GM13976 (cell line): Measurements from ENCODE around the gene KRT79.
"Not testable (repeated sequence)": the region's sequence is repeated elsewhere in the genome, so short reads cannot be mapped to it uniquely, and the experiment has no call there.

ENCODE experiments used
- DNase-seq: peaks from one replicate; pipeline ENCODE4 v3.0.0; 2012; ENCODE audit warnings: low spot score
- in situ Hi-C: fragments of 300-500 bp; cut with MboI; formaldehyde crosslinking; loops from one replicate; pipeline ENCODE4 v1.12.0; 2022; ENCODE audit warnings: low sequenced_read_pairs, mixed read lengths, inconsistent platforms; ENCODE audit not compliant: unreplicated experiment
- TF ChIP-seq, protein P1 (sequence below): IDR thresholded peaks from 2 replicates; pipeline ENCODE4 v1.5.1; 2012; ENCODE audit warnings: borderline replicate concordance, mild to moderate bottlenecking; ENCODE audit not compliant: insufficient read depth; ENCODE audit errors: extremely low read depth, missing control alignments, control extremely low read depth

Gene KRT79

DNA sequence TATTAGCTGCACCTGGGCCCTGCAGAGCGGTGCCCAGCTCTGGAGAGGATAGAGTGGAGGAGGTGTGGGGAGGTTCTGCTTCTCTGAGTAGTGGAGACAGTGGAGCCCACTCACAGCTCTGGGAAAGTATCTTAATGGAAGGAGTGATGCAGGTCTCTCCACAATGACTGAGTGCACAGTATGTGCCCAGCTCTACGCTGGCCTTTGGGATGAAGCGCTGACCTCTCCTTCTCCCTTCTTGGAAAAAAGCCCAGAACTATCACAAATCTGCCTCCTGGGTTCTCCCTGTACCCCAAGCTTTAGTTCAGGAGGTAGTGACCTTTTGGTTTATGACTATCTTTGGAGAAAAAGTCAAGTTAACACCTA is 37.7 kb downstream of the KRT79 start:
- DNase-seq, result no peak
- in situ Hi-C loops, result no loop called here

DNA sequence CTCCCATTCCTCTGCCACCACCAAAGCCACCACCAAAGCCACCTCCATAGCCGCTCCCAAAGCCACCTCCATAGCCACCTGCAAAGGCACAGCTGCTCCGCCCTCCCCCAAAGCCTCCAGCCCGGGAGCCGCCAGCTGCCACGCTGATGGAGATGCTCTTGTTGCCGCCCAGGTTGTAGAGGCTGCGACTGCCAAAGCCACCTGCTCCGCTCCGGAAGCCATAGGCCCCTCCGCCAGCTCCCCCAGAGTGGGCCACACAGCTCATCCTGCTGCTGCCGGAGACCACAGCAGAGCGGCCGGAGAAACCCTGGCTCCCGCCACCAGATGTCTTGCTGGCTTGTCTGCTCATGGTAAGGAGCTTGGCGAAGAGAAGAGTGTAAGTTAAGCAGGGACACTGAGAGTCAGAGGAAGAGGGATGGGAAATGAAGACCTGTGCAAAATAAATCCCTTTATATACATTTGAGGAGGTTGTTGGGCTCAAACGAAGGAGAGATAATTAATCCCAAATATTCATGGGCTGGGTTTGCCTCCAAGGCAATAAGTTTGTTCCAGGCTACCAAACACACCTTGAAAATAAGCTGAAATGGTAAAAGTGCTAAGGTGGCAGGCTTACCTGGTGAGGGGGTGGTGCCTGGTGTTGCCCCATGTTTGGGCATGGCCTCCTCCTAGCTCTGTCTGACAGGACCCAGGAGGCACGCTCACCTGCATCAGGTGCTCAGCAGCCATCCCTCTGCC is 38.2 kb downstream of the KRT79 start, which contains the start of gene KRT3:
TSS of gene KRT3 (minus strand) at position 424 of the 735 bp plus-strand sequence. CDS start at position 349, 75 bp downstream.
- no peak for DNase-seq
- in situ Hi-C loops, result no loop called here
- TF ChIP-seq, protein P1, sequence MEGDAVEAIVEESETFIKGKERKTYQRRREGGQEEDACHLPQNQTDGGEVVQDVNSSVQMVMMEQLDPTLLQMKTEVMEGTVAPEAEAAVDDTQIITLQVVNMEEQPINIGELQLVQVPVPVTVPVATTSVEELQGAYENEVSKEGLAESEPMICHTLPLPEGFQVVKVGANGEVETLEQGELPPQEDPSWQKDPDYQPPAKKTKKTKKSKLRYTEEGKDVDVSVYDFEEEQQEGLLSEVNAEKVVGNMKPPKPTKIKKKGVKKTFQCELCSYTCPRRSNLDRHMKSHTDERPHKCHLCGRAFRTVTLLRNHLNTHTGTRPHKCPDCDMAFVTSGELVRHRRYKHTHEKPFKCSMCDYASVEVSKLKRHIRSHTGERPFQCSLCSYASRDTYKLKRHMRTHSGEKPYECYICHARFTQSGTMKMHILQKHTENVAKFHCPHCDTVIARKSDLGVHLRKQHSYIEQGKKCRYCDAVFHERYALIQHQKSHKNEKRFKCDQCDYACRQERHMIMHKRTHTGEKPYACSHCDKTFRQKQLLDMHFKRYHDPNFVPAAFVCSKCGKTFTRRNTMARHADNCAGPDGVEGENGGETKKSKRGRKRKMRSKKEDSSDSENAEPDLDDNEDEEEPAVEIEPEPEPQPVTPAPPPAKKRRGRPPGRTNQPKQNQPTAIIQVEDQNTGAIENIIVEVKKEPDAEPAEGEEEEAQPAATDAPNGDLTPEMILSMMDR, result no peak

More for the DNA sequence above, 37.7 kb downstream of the KRT79 start:
- TF ChIP-seq, protein P1, result no peak

DNA sequence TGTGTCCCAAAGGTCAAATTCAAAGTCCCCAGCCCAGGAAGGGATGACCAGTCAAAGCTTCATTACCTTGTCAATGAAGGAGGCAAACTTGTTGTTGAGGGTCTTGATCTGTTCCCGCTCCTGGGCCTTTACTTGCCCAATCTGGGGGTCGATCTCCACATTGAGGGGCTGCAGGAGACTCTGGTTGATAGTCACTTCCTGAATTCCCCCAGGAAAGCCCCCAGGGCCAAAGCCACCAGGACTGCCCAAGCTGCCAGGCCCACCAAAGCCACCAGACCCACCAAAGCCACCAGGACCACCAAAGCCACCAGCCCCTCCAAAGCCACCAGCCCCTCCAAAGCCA is 38.8 kb downstream of the KRT79 start:
- in situ Hi-C loops, result not testable (repeated sequence)

DNA sequence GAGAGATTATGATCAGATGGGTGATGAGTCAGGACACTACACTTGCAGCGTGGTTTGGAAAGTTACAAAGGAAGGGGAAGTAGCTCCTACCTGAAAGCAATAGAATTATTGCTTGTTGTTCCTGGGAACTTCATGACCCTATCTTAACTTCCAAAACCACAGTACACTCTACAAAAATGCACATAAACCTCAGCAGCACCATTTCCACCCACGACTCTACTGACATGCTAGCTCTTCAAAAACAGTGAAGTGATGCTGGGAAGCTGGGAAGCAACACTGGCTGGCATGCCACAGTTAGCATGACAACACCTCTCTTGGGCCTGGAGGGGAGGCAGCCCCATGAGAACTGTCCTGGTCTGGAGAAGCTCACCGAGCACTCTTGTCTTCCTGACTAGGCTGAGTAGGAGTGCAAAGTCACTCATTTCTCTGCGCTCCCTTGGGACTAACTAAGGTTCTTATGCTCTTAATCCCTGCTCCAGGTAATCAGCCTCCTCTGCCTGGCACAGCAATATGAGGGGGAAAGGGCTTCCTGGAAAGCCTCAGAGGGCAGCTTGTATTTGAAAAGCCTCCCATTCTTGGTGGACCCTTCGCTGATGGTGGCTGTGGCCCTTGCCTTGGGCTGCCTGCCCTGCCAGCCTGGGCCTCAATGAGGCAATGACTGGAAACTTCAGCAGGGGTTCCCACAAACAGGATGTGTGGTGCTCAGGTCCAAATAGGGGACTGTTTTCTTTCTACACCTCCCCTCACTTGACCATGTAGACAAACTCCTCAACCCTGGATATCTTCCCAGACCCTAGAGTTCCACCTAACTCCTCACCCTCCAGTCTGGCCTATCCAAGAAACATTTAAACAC is 39.4 kb downstream of the KRT79 start:
- in situ Hi-C loops, result no loop called here

More for the DNA sequence above, 38.8 kb downstream of the KRT79 start:
- not testable (repeated sequence) for DNase-seq

DNA sequence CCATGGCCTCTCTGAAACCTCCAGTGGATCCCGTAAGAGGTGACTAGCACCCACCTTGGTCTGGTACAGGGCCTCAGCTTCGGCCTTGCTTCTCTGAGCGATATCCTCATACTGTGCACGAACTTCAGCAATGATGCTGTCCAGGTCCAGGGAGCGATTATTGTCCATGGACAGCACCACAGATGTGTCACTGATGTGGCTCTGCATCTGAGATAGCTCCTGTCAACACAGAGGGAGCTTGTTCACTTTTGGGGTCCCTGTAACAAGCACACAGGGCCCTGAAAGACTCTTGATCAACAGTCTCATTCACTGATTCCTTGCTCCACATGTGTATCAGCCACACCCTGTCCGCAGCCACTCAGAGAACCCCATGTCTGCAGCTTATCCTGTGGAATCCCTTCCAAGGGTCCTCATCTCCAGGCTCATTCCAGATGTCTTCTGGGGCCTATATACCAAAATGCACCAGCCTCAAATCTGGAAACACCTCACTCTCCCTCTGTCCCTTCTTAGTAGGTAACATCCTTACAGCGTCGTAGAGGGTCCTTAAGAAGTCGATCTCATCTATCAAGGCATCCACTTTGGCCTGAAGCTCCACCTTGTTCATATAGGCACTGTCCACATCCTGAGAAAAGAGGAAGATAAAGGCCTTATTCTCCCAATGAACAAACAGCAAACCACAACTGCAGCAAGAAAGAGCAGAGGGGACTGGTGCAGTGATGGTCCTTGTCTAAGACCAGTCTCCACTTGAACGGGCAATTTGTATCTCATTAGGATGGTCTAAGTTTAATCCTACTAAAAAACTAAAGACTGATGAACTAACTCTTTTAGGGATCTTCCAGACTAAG is 41.7 kb downstream of the KRT79 start:
- in situ Hi-C loops, result no loop called here
- DNase-seq, result no peak

More for the DNA sequence above, 39.4 kb downstream of the KRT79 start:
- no peak for DNase-seq
- TF ChIP-seq, protein P1, result no peak

DNA sequence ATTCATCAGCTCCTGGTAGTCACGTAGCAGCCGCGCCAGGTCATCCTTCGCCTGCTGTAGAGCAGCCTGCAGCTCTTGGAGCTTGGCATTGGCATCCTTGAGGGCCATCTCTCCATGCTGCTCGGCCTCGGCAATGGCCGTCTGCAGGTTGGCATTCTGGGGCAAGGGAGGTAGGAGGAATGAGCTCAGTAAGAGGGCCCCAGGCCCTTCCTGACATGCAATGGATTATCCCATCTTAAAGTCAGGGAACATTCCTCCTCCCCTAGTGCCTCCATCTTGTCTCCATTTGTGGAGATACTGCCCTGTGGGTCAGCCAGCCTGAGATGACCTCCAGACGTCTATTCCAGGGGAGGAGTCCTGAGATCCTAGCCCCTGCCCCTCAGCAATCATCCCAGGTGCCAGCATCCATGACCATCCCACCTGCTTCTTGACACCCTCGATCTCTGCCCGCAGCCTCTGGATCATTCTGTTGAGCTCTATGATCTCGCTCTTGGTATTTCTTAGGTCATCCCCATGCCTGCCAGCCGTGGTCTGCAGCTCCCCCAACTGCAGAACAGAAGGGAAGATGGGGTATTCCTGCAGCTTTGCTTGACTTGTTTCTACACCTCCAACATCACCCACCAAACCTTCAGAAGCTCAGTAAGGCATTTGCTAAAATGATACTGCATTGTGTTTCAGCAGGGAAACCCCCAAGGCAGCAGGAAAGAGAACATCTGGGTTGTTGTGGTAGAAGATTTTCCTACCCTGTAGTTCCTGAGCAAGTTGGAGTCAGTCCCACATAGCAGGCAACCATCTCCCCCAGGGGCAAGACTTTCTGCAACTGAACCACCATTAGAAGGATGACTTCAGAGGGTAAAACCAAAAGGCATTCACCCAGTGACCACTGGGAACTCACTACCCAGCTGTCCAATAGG is 42.6 kb downstream of the KRT79 start:
- in situ Hi-C loops, result no loop called here
- TF ChIP-seq, protein P1, result no peak

More for the DNA sequence above, 41.7 kb downstream of the KRT79 start:
- TF ChIP-seq, protein P1, result no peak

More for the DNA sequence above, 42.6 kb downstream of the KRT79 start:
- DNase-seq, result no peak
